Prostate gland (tissue), 2 donors: ENCODE results near the gene FAF1.

Source experiments
- POLR2A ChIP-seq: fragments of 450-650 bp; IDR thresholded peaks from one replicate; pipeline ENCODE4 v1.6.1; 2016; ENCODE audit warnings: antibody characterized with exemption, mild to moderate bottlenecking
- TF ChIP-seq, protein P1 (sequence below), 4 experiments: fragments of 200-600 bp in 2 of 4; fragments of 450-650 bp in 2 of 4; sonication (generic) in 2 of 4; IDR thresholded peaks; 1 replicate in 3 of 4; 2 replicates in 1 of 4; pipeline ENCODE4 v1.5.1; 2016 to 2019; ENCODE audit warnings: antibody characterized with exemption in 4 of 4, mild to moderate bottlenecking in 2 of 4, moderate library complexity in 2 of 4

DNA sequence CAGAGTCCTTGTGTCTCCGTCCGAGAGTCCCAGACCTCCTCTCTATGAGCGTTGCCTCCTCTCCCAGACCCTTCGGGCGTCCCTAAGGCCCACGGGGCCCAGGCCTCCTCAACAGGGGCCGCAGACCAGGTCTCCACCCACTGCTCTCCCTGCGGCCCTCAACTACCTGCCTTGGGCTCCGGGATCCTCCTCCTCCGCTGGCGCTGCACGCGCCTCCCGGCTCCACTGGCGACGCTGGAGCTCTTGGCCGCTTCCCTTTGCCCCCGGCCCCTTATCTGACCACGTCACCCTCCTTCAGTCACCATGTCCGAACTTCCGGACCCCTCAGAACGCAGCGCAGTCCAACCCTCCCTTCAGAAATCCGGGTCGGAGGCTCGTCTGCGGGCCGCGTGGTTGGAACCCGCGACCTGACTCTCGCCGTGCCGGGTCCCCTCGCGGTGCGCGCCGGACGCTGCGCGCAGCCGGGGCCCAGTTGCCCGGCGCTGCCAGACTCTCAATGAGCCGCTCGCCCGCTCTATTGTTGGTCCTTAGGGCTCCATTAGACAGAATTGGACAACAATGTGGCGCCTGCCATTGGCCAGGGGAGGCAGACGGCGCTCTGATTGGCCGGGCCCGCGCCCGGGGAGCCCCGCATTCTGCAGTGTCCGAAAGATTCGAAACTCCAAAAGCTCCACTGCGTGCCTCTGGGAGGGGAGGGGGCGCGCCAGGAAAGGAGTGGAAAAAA is 537.0 kb downstream of the FAF1 start, which contains the start of gene DMRTA2:
- TF ChIP-seq, protein P1, sequence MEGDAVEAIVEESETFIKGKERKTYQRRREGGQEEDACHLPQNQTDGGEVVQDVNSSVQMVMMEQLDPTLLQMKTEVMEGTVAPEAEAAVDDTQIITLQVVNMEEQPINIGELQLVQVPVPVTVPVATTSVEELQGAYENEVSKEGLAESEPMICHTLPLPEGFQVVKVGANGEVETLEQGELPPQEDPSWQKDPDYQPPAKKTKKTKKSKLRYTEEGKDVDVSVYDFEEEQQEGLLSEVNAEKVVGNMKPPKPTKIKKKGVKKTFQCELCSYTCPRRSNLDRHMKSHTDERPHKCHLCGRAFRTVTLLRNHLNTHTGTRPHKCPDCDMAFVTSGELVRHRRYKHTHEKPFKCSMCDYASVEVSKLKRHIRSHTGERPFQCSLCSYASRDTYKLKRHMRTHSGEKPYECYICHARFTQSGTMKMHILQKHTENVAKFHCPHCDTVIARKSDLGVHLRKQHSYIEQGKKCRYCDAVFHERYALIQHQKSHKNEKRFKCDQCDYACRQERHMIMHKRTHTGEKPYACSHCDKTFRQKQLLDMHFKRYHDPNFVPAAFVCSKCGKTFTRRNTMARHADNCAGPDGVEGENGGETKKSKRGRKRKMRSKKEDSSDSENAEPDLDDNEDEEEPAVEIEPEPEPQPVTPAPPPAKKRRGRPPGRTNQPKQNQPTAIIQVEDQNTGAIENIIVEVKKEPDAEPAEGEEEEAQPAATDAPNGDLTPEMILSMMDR (IDR thresholded peaks at IDR 0.05), result no peak
- no peak for TF ChIP-seq POLR2A
